GM18870 (cell line): ENCODE data around the gene PRR20G.

Experiments used
- ATAC-seq: cut with Tn5 transposase; IDR thresholded peaks from one replicate; pipeline ENCODE4 v1.9.1; 2021; ENCODE audit warnings: moderate library complexity; ENCODE audit not compliant: unreplicated experiment

Gene PRR20G

DNA sequence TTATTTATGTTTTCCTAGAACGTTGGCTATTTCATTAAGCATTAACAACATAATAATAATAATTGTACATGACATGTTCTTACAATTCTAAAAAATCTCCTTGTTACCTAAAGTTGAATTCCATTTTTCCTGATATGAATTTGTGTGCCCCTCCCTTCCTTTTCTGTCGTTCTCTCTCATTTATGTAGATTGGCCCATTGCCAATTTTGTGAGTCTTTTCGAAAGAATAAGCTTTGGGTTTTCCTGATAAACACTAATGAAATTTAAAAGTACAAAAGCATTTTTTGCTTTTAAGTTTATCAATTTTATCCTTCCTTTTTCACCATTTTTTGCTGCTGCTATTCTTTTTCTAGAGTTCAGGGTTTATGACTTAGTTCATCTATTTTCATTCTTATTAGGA lies 50.0 kb downstream of the PRR20G start:
- no peak for ATAC-seq

DNA sequence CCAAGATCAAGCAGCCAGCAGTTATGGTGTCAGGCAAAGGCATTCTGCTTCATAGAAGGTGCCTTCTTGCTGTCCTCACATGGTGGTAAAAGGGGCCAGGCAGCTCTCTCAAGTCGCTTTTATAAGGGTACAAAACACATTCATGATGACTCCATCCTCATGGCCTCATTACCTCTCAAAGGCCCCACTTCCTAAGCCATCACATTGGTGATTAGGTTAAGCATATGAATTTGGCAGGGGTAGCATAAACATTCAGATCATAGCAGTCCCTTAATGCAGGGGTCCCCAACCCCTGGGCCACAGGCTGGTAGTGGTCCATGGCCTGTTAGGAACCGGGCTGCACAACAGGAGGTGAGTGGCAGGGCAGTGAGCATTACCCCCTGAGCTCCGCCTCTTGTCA lies 52.1 kb downstream of the PRR20G start:
- no peak for ATAC-seq

DNA sequence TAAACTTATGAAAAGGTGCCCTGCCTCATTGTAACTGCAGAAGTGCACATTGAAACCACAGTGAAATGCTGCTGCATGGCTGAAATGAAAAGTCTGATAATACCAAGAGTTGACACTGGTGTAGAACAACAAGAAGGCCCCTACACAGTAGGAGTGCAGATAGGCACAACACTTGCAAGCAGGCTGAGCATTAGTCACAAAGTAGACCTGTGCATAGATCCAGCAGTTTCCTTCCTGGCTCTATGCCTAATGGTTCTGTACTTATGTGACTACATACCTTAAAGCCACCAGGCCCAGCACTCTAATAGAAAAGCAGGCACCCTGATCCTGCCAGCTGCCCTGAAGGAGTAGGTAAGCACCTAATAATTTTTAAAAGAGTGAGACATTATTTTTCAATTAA lies 53.1 kb downstream of the PRR20G start:
- ATAC-seq = no peak
